GM12873 (cell line): ENCODE results near the gene TM4SF5.

Experiments
- TF ChIP-seq, protein P1 (sequence below): IDR thresholded peaks from 2 replicates; pipeline ENCODE4 v1.5.1; 2012; ENCODE audit warnings: low read depth, mild to moderate bottlenecking, moderate library complexity, low read length, control low read depth; ENCODE audit not compliant: insufficient read depth; ENCODE audit errors: missing control alignments

TM4SF5 gene

GRCh38 chr17:4823373-4824089 is 51.8 kb downstream of the TM4SF5 start:
- TF ChIP-seq, protein P1, sequence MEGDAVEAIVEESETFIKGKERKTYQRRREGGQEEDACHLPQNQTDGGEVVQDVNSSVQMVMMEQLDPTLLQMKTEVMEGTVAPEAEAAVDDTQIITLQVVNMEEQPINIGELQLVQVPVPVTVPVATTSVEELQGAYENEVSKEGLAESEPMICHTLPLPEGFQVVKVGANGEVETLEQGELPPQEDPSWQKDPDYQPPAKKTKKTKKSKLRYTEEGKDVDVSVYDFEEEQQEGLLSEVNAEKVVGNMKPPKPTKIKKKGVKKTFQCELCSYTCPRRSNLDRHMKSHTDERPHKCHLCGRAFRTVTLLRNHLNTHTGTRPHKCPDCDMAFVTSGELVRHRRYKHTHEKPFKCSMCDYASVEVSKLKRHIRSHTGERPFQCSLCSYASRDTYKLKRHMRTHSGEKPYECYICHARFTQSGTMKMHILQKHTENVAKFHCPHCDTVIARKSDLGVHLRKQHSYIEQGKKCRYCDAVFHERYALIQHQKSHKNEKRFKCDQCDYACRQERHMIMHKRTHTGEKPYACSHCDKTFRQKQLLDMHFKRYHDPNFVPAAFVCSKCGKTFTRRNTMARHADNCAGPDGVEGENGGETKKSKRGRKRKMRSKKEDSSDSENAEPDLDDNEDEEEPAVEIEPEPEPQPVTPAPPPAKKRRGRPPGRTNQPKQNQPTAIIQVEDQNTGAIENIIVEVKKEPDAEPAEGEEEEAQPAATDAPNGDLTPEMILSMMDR, result no peak

- TF ChIP-seq, protein P1, result no peak
These were observed 55.7 kb downstream of the TM4SF5 start for GRCh38 chr17:4827399-4827798.
